Amniotic stem cell (primary cell): ENCODE measurements around the gene LPAR6.

Experiments used
- DNase-seq: peaks from one replicate; lab custom pipeline; 2025; lab: John Stamatoyannopoulos, UW

The LPAR6 gene

DNA sequence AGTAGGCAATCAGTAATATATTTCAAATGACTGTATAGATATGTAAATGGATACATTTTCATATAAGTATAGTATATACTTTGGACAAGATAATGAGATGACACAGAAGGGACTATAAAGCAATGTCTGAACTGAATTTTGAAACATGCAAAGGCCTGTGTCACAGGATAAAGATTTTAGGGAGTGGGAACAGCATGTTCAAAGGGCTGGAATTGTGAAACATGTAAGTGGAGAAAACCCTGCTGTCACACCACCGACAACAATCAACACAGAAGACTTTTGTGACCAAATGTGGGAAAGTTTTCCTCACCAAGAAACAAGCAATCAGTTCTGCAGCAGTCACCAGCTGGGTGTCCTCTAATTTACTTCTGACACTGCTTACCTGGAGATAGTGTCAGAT, 42.9 kb downstream of the LPAR6 start:
- no peak for DNase-seq
